Raji (cell line): ENCODE data around the gene CNNM1.

Source experiments
- POLR2A ChIP-seq: IDR thresholded peaks from 2 replicates; pipeline ENCODE4 v1.6.1; 2011; ENCODE audit warnings: low read depth, low read length, control low read depth; ENCODE audit not compliant: insufficient read depth

The CNNM1 gene

GRCh38 chr10:99382176-99382575 lies 53.0 kb downstream of the CNNM1 start:
- no peak for TF ChIP-seq POLR2A

GRCh38 chr10:99387071-99387470 lies 57.9 kb downstream of the CNNM1 start:
- TF ChIP-seq POLR2A = no peak

GRCh38 chr10:99387541-99387940 lies 58.4 kb downstream of the CNNM1 start:
- no peak for TF ChIP-seq POLR2A

GRCh38 chr10:99389729-99390480 lies 60.7 kb downstream of the CNNM1 start:
- no peak for TF ChIP-seq POLR2A

- TF ChIP-seq POLR2A = no peak
Observed at GRCh38 chr10:99391346-99391745, 62.2 kb downstream of the CNNM1 start.

- TF ChIP-seq POLR2A = no peak
Observed at GRCh38 chr10:99393036-99393435, 63.9 kb downstream of the CNNM1 start.

- no peak for TF ChIP-seq POLR2A
Observed at GRCh38 chr10:99393683-99394082, 64.5 kb downstream of the CNNM1 start.

- no peak for TF ChIP-seq POLR2A
Observed at GRCh38 chr10:99394256-99394655, 65.1 kb downstream of the CNNM1 start.

- TF ChIP-seq POLR2A = no peak
Observed at GRCh38 chr10:99394761-99395386, 65.7 kb downstream of the CNNM1 start.

GRCh38 chr10:99395750-99396445 lies 66.7 kb downstream of the CNNM1 start:
- TF ChIP-seq POLR2A = no peak

GRCh38 chr10:99396471-99396870 lies 67.3 kb downstream of the CNNM1 start:
- TF ChIP-seq POLR2A = no peak

GRCh38 chr10:99399664-99400063 lies 70.5 kb downstream of the CNNM1 start:
- no peak for TF ChIP-seq POLR2A

- TF ChIP-seq POLR2A = no peak
Observed at GRCh38 chr10:99403674-99404073, 74.5 kb downstream of the CNNM1 start.

GRCh38 chr10:99406149-99406548 lies 77.0 kb downstream of the CNNM1 start:
- no peak for TF ChIP-seq POLR2A

GRCh38 chr10:99410146-99410545 lies 81.0 kb downstream of the CNNM1 start:
- no peak for TF ChIP-seq POLR2A

GRCh38 chr10:99410876-99411275 lies 81.7 kb downstream of the CNNM1 start:
- TF ChIP-seq POLR2A = no peak
